AG09319 (cell line): Measurements from ENCODE around the gene KRT6B.

ENCODE experiments used
- DNase-seq: peaks from one replicate; pipeline ENCODE4 v3.0.0-alpha.2; 2010; ENCODE audit warnings: low read depth; ENCODE audit errors: extremely low read depth
- TF ChIP-seq, protein P1 (sequence below): IDR thresholded peaks from 2 replicates; pipeline ENCODE4 v1.5.1; 2011; ENCODE audit warnings: low read depth, mild to moderate bottlenecking, inconsistent platforms, low read length, moderate library complexity

Gene KRT6B

DNA sequence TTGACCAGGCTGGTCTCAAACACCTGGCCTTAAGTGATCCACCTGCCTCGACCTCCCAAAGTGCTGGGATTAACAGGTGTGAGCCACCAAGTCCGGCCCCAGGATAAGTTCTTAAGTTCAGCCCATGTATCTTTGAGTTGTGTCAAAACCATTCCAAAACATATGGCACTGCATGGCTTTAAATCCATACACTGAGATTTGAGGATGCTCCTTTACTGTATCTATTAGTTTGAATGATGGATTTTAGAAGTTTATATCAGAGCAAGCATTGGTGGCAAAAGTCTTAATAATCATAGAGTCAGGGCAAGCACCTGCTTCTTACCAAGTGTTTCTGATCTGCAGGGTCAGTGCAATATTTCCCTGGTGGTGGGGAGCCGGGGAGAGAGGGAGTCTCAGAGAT lies 6.1 kb downstream of the KRT6B start:
- TF ChIP-seq, protein P1, sequence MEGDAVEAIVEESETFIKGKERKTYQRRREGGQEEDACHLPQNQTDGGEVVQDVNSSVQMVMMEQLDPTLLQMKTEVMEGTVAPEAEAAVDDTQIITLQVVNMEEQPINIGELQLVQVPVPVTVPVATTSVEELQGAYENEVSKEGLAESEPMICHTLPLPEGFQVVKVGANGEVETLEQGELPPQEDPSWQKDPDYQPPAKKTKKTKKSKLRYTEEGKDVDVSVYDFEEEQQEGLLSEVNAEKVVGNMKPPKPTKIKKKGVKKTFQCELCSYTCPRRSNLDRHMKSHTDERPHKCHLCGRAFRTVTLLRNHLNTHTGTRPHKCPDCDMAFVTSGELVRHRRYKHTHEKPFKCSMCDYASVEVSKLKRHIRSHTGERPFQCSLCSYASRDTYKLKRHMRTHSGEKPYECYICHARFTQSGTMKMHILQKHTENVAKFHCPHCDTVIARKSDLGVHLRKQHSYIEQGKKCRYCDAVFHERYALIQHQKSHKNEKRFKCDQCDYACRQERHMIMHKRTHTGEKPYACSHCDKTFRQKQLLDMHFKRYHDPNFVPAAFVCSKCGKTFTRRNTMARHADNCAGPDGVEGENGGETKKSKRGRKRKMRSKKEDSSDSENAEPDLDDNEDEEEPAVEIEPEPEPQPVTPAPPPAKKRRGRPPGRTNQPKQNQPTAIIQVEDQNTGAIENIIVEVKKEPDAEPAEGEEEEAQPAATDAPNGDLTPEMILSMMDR = no peak
- no peak for DNase-seq

DNA sequence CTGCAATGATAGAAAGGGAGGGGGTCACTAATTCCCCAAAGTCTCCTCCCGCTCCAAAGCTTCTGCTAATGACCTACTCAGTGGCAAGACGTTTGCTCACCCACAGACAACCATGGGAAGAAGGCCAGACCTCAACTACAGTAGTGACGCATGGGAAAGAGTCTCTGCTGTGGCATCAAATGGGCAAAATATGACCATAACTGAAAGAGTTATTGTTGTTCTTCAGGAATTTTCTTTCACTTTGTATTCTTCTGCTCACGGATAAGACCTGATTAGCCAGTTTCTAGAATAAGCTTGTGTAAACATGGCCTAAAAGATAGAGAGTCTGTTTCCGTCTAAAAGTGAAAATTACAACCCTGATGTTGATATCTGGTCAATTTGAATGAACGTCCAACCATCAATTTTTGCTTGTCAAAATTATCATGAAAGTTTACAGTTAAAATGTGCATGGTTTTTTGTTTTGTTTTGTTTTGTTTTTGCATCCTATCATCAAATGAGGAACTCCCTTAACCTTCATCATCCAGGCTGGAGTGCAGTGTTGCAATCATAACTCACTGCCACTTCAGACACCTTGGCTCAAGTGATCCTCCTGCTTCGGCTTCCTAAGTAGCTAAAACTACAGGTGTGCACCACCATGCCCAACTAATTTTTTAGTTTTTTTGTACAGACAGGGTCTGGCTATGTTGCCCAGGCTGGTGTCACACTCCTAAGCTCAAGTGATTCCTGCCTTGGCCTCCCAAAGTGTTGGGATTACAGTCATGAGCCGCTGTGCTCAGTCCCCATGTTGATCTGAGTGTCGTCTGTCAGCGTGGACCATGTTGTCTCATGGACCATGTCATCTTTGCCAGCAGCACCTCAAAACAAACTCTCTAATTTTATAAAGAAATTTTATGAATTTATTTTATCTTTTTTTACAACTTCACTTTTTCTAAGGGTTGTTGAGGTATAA lies 7.0 kb downstream of the KRT6B start:
- TF ChIP-seq, protein P1 = no peak
- no peak for DNase-seq

DNA sequence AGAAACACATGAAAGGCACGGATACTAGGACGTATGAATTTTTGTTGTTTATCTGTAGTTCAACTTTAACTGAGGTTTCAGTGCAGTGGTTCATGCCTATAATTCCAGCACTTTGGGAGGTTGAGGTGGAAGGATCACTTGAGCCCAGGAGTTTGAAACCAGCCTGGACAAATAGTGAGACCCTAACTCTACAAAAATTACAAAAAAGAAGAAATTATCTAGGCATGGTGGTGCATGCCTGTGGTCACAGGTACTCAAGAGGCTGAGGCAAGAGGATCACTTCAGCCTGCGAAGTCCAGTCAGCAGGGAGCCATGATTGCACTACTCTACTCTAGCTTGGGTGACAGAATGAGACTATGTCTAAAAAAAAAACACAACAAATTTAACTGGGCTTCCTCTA lies 8.0 kb downstream of the KRT6B start:
- no peak for DNase-seq
- TF ChIP-seq, protein P1 = no peak

DNA sequence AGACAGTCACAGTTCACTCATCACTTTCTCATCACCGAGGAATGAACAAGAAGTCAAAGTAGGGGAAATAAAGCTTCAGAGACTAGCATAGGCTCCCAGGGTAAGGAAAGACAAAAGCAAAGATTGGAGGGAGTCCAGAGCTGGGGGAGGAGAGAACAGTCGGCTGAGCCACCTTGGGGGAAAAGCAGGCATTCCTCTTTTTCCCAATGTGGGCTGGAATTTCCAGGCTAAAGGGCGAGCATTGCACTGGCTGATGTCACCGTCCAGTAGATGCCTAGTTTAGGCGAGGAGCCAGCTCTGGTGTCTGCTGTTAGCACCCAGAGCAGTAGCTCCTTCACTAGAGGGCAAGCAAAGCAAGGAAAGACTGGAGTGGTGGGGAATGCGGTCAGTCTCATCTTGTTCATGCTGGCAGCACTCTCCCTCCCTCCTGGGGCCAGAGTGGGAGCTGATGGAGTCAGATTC lies 9.3 kb downstream of the KRT6B start:
- no peak for DNase-seq
- TF ChIP-seq, protein P1 = no peak

DNA sequence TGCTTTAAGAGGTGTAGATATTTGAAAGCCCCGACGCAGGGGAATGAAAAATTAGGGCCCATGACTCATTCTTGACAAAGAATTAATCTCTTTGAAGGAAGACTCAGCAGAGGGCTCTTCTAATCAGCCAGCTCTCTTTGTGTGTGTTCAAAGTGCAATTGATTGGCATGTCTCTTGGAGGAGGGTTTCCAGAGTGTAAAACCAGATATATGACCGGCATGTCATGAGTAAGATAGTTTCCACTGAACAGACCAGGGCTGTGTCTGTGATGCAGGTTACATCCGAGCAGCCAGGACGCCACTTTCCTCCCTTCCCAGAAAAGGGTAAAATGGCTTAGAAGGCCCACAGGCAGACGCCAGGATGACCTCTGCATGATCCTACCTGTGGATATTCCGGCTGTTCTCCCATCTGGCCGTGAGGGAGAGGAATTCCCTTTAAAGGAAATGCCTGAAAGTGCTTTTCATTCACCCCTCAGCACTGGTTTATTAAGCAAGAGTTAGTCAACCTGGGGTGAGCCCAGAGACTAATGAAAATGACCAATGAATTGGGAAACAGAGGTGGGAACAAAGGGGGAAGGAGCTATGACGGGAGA lies 10.5 kb downstream of the KRT6B start:
- no peak for DNase-seq

DNA sequence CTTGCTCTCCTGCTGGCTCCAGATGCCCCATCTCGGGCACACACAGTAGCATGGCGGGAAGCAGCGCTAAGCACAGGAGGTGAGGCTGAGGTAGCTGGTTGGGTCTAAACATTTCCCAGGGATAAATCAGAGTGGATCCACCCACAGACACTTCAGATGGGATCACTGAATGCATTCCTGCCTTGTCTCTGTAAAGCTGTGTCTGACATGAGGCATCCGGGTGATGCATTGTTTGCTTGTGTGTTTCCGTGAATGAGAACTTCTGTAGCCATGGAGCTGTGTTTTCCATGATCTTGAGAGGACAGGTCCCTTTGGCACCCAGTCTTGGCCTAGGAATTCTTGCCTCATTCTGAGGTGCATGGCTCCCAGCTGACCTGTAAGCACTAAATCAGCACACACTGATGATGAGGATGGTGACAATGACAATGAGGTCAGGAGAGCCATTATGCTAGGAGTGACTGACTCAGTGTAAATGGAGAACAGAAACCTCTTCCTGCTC lies 11.1 kb downstream of the KRT6B start:
- no peak for DNase-seq

More for the DNA sequence above, 10.5 kb downstream of the KRT6B start:
- TF ChIP-seq, protein P1 = no peak

DNA sequence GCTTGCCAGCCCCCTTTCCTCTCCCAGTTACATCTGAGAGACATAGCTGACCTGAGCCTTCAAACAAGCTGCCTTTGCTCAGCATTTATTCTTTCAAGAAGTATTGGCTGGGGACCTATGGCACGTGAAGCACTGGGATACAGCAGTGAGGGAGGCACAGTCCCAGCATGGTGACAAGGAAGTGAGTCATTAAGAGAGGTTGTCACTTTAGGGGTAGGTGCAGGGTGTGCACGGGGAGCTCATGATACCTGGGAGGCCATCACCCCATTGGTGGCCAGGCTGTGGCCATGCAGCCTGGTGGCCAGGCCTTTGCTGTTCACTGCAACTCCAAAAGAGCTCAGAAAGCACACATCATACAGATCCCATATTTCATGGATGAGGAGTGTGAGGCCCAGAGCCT lies 12.1 kb downstream of the KRT6B start:
- DNase-seq = no peak
- TF ChIP-seq, protein P1 = no peak

More for the DNA sequence above, 11.1 kb downstream of the KRT6B start:
- TF ChIP-seq, protein P1 = no peak
